HG03103 (cell line): Measurements from ENCODE around the gene MPHOSPH8.
"Not testable (repeated sequence)": the region's sequence is repeated elsewhere in the genome, so short reads cannot be mapped to it uniquely, and the experiment has no call there.

Experiments
- ATAC-seq: cut with Tn5 transposase; IDR thresholded peaks from one replicate; pipeline ENCODE4 v1.9.1; 2021; ENCODE audit warnings: low read depth; ENCODE audit not compliant: unreplicated experiment

MPHOSPH8 gene

GRCh38 chr13:19622193-19622592 lies 11.3 kb upstream of the MPHOSPH8 start:
- no peak for ATAC-seq

- no peak for ATAC-seq
Measured at GRCh38 chr13:19624265-19624664, 9.2 kb upstream of the MPHOSPH8 start.

GRCh38 chr13:19632915-19633478 lies 462 bp upstream of the MPHOSPH8 start:
- no peak for ATAC-seq

GRCh38 chr13:19634256-19634740 lies 839 bp downstream of the MPHOSPH8 start:
- no peak for ATAC-seq

- not testable (repeated sequence) for ATAC-seq
Measured at GRCh38 chr13:19635926-19636325, 2.5 kb downstream of the MPHOSPH8 start.

DNA sequence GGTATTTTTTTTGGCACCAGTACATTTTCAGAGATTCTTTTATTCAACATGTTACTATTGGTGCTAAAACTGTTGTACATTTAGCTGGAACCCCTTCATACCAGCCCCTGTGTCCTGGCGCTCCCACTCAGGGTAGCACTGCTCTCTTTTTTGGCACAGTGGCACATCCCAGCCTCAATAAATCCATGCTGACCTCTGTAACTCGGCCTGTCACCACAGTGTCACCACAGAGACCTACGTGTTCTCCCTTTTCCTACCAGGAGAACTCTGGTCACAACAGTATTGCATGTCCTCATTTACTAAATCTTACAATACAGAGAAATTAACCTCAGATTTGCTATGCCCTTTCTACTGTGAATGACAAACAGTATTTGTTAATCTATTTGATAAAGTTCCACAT lies 10.2 kb downstream of the MPHOSPH8 start:
- no peak for ATAC-seq

- ATAC-seq, result no peak
Measured at GRCh38 chr13:19645000-19645399, 11.5 kb downstream of the MPHOSPH8 start.

- ATAC-seq, result no peak
Measured at GRCh38 chr13:19646063-19646462, 12.6 kb downstream of the MPHOSPH8 start.

DNA sequence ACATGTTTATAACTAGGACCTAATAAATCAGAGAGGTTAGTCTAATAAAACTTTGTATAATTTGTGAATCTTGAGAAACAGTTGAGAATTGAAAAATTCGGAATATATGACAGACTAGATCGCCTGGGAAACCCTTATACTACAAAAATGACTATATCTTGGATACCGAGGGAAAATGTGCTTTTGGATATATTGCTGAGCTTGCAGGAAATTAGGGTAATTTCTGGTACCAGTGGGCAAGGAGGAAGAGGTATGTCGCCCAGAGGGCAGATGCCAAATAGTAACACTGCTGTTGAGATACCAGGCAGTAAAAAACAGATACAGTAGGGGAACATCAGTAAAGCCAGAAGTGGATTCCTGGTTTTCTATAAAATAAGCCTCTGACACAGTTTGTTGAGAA lies 17.3 kb downstream of the MPHOSPH8 start:
- ATAC-seq, result no peak

- no peak for ATAC-seq
Measured at GRCh38 chr13:19657872-19658591, 24.6 kb downstream of the MPHOSPH8 start.

- no peak for ATAC-seq
Measured at GRCh38 chr13:19658831-19659230, 25.4 kb downstream of the MPHOSPH8 start.

DNA sequence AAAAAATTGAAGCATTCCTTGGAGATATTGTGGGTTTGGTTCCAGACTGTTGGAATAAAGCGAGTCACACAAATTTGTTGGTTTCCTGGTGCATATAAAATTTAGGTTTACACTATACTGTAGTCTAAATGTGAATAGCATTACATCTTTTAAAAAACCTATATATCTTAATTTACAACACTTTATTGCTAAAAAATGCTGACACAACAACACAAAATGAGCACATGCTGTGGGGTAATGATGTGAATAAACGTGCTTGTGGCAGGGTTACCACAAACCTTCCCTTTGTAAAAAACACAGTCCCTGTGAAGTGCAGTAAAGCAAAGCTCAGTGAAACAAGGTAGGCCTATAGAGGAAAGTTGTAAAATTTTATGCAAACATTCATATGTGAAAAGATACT lies 27.7 kb downstream of the MPHOSPH8 start:
- no peak for ATAC-seq

DNA sequence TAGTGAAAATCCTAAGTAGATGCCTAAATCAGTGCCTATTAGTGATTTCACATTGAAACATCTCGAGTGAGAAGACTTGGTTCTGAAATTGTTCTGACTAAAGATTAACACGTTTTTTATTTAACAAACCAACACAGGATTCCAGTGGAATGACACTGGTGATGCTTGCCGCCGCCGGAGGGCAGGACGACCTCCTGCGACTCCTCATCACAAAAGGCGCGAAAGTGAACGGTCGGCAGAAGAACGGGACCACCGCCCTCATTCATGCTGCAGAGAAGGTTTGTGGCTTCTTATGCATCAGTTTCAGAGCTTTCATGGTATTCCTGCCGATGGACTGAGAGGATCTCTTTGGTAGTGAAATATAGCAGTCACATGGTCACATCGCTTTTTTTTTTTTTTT lies 28.1 kb downstream of the MPHOSPH8 start:
- ATAC-seq, result no peak

DNA sequence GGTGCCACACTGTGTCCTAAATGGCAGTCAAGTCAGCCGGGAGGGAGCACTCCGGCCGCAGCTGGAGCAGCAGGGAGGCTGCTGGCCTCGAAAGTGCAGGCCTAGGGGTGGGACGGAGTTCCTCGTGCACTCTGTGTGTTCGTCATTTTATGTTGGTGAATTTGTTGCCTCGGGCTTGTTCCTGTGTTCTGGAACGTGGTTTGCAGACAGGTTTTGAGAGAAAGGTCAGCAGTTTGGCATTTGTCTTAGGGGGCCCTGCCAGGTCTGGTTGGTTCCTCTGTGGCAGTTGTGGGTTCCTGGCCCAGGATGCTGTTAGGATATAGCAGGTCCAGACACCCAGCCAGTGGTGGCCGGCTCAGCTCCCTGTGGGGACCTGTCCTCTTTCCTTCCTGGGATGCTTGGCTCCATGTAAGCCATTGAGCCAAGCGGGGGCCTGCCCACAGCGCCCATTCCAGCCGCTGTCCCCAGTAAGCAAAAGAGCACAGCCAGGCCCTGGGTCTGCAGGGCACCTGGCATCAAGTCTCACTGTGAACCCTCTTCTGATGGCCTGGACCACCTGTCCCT lies 30.0 kb downstream of the MPHOSPH8 start:
- ATAC-seq, result no peak

DNA sequence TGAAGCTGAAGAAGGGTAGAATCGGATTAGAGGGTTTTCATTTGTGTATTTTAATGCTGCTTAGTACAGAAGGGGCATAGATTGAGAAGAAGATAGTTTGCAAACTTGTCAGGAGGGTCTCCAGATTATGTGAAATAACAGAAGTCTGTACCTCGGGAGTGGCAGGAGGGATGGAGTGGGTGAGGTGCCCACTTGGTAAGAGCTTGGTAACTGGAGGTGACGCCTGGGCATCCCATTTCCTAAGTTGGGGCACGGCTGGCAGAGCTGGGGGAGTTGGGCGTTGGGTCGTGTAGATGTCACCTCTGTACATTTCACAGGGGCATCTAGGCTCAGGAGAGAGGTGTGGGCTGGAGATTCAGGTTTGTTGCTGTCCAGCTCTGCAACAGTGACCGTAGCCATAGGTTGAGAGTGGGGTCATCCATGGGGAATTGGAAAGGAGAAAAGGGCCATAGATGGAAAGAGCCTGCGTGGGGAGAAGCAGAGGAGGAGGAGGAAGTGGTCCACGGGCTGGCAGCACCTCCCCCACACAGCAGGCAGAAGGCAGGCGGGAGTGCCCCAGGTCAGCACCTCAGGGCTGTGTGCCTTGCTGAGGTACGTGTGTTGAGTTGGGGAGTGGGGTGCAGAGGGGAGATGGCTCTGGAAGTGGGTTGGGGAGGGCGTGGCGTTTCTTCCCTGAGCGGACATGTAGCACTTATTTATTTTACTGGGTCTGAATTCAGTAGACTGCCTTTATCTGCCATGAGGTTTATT lies 31.2 kb downstream of the MPHOSPH8 start:
- ATAC-seq, result no peak

DNA sequence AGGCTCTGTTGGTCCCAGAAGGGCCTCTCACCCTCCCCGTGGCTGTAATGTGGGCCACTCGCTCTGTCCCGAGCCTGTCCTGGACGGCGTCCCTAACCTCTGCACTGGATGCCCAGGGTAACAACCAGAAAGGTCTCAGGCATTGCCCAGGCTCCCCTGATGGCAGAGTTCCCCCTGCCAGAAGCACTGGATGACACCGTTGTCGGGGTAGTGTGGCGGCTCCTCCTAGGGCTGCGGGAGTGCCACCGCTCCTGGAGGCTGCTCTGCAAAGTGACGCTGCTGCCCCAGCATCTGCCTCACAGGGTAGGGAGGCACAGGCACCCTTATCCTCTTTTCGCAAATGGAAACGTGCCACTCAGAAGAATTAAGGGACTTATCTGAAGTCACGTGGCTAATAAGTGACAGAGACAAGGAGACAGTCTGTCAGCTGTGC lies 32.0 kb downstream of the MPHOSPH8 start:
- no peak for ATAC-seq

- no peak for ATAC-seq
Measured at GRCh38 chr13:19668778-19669177, 35.3 kb downstream of the MPHOSPH8 start.

- ATAC-seq, result no peak
Measured at GRCh38 chr13:19670147-19670546, 36.7 kb downstream of the MPHOSPH8 start.

DNA sequence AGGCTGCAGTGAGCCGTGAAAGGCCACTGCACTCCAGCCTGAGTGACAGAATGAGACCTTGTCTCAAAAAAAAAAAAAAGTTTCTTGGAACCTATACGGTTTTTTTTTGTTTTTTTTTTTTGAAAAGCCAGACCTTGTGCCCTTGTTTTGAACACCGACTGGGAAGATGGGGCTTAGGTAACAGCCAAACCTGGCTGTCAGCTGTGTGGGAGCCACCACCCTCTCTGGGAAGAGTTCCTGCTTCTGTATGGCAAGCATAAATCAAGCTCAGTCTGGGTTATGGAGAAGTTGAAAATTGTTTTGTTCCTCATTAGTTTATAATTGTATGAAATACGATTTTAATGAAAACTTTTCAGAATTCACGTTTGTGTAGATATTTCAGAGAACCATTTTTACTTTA lies 39.5 kb downstream of the MPHOSPH8 start:
- ATAC-seq, result no peak

DNA sequence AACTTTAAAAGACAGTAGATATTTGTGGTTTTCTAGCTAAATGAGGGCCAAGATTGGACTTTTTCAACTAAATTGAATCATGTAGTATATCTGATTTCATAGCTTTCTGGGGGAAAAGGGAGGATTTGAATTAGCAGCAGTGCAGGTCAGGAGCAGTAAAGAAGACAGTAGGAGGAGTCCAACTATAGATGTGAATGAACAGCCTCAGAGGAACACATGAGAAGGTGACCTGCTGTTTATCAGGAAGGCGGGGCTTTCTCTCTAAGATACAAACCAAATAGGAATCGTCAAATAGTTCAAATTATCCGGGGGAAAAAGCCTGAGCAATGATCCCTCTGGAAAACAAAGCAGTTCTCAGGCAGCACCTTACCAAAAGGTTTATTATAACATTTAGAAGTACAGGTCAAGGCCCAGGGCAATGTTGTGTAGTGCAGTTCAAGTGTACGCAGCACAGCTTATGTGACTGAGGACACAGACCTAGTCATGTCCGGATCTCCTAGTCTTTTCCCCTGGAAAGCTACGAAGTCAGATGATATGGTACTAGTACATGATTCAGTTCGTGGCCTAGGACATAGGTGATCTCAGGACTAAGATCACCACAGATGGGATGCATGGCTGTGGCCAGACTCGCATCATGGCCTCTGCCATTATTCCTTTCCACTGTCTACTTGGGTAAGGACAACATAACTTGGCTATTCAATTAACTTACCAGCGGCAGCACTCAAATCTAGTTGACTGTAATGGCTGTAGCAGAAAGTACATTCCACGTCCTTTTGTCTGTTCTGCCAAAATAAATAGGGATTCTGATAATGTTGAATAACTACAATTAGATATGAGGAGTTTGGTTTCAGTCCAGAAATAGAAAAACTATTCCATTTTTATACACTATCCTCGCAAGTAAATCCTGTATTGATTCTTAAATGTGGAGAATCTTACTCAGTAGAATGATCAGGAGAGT lies 40.3 kb downstream of the MPHOSPH8 start:
- no peak for ATAC-seq
